Adipocyte (in vitro differentiated cells): ENCODE data around the gene PFKL.

ENCODE experiments used
- DNase-seq: peaks from one replicate; pipeline ENCODE4 v3.0.0-alpha.2; 2015; ENCODE audit warnings: low read depth
- H3K27me3 ChIP-seq: replicated peaks from 2 replicates; pipeline ENCODE4 v1.7.0; 2013; ENCODE audit warnings: mild to moderate bottlenecking, low read length, moderate library complexity; ENCODE audit not compliant: control insufficient read depth, insufficient read depth
- H3K36me3 ChIP-seq: 2 replicates; pipeline ENCODE4 v1.7.0; 2013; ENCODE audit warnings: low read length, mild to moderate bottlenecking, moderate library complexity; ENCODE audit not compliant: control insufficient read depth, insufficient read depth, severe bottlenecking
- H3K4me1 ChIP-seq: 2 replicates; pipeline ENCODE4 v1.7.0; 2013; ENCODE audit warnings: mild to moderate bottlenecking, low read length, moderate library complexity; ENCODE audit not compliant: control insufficient read depth, insufficient read depth
- H3K4me3 ChIP-seq: 2 replicates; pipeline ENCODE4 v1.7.0; 2013; ENCODE audit warnings: mild to moderate bottlenecking, low read length, moderate library complexity
- H3K9ac ChIP-seq: 2 replicates; pipeline ENCODE4 v1.7.0; 2013; ENCODE audit warnings: mild to moderate bottlenecking, low read length, moderate library complexity
- H3K9me3 ChIP-seq: 2 replicates; pipeline ENCODE4 v1.7.0; 2013; ENCODE audit warnings: mild to moderate bottlenecking, low read length, moderate library complexity; ENCODE audit not compliant: control insufficient read depth

Gene PFKL

DNA sequence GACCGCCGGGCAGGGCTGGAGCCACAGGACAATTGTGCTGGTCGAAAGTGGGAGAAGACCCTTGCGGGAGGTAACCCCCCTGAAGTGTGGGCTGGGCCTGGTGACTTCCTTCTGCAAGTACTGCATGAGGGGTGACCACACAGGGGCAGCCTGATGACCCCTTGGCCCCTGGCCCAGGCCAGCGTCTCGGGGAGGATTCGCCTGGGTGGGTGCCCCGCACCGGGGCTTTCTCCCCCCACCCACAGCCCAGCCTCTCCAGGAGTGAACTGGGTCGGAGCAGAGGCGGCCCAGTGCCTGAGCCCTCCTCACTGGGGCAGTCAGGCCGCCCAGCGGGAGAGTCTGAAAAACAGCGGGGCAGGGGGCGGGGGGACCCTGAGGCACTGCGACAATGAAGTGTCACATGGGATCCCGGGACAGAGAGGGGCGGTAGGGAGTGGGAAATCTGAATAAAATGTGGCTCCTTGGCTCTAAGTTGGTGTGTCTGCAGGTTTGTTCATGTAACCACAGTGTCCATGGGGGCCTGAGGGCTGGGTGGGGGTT is 36.6 kb upstream of the PFKL start:
- Histone ChIP-seq H3K36me3 (no peaks in the 10 kb centered on the region), H3K27me3 (peaks cover 30% of the 10 kb centered on the region), H3K9ac (no peak overlapping the region), H3K4me3 (no peak overlapping the region), H3K9me3 (peaks cover 9% of the 10 kb centered on the region), H3K4me1 (no peaks in the 10 kb centered on the region)
- DNase-seq = no peak

DNA sequence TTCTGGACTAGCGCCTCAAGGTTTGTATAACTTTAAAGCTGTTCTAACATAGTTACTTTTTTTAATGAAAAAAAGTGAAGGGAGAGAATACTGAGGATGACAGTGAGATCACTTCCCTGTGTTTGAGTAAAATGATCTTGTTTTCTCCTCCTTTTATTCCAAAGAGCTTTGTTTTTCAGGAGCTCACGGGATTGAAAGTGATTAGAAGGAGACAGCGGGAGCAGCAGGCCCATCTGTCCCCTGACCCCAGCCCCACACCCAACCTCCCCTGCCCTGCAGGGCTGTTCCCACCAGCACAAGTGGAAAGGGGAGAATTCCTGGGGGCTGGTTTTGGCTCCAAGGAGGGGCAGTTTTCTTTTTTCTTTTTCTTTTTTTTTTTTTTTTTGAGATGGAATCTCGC is 36.1 kb upstream of the PFKL start:
- Histone ChIP-seq H3K9me3 (peaks cover 9% of the 10 kb centered on the region), H3K4me3 (no peak overlapping the region), H3K36me3 (no peaks in the 10 kb centered on the region), H3K9ac (no peak overlapping the region), H3K4me1 (no peaks in the 10 kb centered on the region), H3K27me3 (peaks cover 26% of the 10 kb centered on the region)
- no peak for DNase-seq

DNA sequence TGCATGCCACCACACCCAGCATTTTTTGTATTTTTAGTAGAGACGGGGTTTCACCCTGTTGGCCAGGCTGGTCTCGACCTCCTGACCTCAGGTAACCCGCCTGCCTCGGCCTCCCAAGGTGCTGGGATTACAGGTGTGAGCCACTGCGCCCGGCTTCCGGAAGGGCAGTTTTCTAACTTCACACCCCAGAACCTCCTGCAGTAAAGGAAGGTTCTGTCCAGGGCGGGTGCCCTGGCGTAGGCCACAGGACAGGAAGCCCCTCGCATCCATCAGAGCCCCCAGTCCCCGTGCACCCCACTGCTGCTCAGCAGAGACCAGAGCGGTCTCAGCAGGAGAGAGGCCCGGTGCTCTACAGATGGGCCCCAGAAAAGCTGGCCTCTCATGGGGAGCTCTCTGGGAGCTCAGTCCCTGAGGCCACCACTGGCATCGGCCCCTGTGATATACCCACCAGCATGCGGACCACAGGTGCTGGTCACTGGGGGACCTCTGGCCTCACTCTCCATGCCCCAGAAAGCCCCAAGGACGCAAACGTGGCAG is 34.1 kb upstream of the PFKL start:
- H3K36me3 ChIP-seq = no peaks in the 10 kb centered on the region
- H3K4me3 ChIP-seq = no peak overlapping the region
- peaks cover 19% of the 10 kb centered on the region for H3K27me3 ChIP-seq
- H3K4me1 ChIP-seq = no peaks in the 10 kb centered on the region
- no peaks in the 10 kb centered on the region for H3K9me3 ChIP-seq
- DNase-seq = no peak
- no peak overlapping the region for H3K9ac ChIP-seq

DNA sequence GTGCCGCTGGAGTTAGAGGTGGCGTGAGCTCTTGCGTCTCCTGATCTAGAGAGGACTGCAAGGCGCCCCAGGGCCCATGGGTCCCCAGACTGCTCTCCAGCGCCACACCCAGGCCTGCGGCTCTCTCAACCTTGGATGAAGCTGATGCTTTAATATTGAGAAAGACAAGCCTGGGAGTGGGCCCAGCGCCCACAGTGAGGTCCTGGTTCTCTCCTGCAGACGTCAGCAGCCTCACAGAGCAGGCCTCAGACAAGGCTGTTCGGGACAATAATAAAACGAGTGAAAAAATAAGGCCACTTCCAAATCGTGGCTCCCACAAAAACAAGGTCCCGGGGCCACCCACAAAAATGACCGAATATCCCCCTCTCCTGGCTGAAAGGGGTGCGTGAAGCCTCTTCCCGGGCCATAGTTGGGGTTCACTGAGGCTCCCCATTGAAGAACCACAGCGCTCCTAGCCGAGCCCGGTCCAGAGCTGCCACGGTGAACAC is 32.2 kb upstream of the PFKL start:
- DNase-seq = no peak
- H3K4me1 ChIP-seq = no peaks in the 10 kb centered on the region
- H3K36me3 ChIP-seq = no peaks in the 10 kb centered on the region
- no peak overlapping the region for H3K4me3 ChIP-seq
- peaks cover 27% of the 10 kb centered on the region for H3K27me3 ChIP-seq
- no peaks in the 10 kb centered on the region for H3K9me3 ChIP-seq
- H3K9ac ChIP-seq = no peak overlapping the region

DNA sequence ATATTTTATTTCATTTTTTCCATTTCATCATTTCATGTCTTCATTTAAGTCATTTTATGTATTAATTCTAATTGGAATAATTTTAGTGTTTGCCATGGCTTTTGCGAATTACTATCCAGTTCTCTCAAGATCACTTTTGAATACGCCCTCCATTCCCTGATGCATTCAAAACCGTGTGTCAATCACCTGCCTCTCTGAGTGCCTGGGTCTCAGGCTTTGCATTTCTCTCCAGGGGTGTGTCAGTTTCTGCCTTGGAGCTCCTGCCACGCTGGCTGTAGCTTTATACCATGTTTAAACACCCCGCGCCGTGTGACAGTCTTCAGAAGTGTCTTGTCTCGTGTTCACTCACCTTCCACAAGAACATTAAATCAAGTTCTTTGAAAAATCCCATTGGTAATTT is 30.8 kb upstream of the PFKL start:
- H3K4me3 ChIP-seq = no peak overlapping the region
- H3K36me3 ChIP-seq = no peaks in the 10 kb centered on the region
- no peak for DNase-seq
- no peaks in the 10 kb centered on the region for H3K4me1 ChIP-seq
- no peaks in the 10 kb centered on the region for H3K9me3 ChIP-seq
- H3K9ac ChIP-seq = no peak overlapping the region
- peaks cover 33% of the 10 kb centered on the region for H3K27me3 ChIP-seq

DNA sequence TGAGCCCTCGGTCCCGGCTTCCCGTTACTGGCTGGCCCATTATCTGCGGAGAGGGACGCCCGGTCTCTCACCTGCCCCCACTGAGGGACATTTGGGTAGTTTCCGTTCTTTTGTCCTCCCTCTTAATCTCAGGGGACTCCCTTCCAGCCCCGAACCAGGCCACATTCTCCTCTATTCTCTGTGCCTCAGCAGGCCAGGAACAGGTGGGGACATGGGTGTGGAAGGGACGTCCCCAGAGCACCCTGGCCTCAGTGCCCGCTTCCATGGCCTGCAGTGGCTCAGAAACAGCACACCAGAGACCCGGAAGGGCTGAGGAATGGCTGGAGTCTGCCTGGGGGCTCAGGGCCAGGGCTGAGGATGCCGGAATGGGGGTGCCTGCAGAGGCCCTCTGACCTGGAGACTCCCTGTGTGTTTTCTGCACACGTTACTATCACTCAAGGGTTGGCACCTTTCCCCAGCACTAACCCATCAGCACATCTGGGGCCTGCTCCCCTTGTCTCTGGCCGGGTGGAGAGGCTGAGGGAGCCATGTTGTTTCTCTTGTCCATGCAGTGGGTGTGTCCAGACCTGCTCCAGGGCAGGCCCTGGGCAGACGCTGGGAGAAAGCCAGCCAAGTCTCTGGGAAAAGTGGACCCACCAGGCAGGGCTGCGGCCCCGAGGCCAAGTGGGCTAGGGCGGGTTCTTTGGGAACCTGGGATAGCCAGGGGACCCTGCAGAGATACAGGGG is 28.1 kb upstream of the PFKL start:
- Histone ChIP-seq H3K36me3 (no peaks in the 10 kb centered on the region), H3K4me3 (no peak overlapping the region), H3K4me1 (no peaks in the 10 kb centered on the region), H3K9ac (no peak overlapping the region), H3K9me3 (no peaks in the 10 kb centered on the region), H3K27me3 (peaks cover 36% of the 10 kb centered on the region)
- no peak for DNase-seq

DNA sequence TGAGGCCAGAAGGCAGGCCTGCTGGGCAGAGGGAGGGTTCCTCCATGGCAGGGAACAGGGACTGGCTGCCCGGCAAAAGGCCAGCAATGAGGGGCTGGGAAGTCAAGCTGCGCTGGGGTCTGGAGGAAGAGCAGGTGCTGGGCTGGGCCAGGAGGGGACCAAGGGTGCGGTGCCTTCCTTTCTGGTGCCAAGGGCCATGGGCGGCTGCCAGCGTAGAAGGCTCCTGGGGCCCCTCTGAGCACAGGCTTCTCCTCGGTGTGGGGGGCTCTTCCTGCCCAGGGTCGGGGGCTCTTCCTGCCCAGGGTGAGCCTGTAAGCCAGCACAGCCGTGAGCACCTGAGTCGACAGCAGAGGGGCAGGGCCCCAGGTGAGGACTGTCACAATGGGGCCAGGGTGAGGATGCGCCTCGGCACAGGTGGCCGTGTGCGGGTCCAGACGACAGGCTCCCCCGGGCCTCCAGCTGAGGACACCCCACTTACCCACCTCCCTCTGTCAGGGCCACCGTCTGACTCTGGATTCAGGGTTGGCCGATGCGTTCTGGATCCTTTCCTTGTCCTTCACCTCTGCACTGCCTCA is 27.5 kb upstream of the PFKL start:
- Histone ChIP-seq H3K4me3 (no peak overlapping the region), H3K9me3 (no peaks in the 10 kb centered on the region), H3K9ac (no peak overlapping the region), H3K27me3 (peaks cover 32% of the 10 kb centered on the region), H3K4me1 (no peaks in the 10 kb centered on the region), H3K36me3 (no peaks in the 10 kb centered on the region)
- DNase-seq = no peak

DNA sequence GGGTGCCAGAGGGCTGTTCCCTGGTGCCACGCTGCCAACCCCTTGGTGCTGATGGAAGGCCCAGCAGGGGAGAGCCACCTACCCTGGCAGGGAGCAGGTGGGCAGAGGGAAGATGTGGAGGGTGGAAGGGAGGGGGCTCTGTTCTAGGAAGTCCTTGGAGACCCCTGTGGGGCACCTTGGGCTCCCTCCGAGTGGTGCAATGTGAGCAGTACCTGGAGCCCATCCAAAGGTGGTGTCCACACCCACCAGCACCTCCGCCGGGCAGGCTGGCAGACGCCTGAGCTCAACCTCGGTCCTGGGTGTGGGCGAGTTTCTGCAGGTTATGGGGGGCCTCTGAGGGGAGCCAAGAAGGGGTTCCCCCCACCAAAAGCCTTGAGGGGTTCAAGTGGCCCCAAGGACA is 26.8 kb upstream of the PFKL start:
- Histone ChIP-seq H3K9me3 (no peaks in the 10 kb centered on the region), H3K27me3 (peaks cover 29% of the 10 kb centered on the region), H3K4me1 (no peaks in the 10 kb centered on the region), H3K9ac (no peak overlapping the region), H3K36me3 (no peaks in the 10 kb centered on the region), H3K4me3 (no peak overlapping the region)
- DNase-seq = no peak

DNA sequence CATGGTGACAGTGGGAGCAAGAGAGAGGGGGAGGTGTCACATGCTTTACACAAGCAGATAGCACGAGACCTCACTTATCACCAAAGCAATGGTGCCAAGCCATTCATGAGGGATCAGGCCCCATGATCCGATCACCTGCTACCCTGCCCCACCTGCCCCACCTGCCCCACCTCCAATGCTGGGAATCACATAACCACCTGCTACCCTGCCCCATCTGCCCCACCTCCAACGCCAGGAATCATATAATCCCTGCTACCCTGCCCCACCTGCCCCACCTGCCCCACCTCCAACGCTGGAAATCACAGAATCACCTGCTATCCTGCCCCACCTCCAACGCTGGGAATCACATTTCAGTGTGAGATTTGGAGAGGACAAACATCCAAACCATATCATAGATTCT is 24.8 kb upstream of the PFKL start:
- Histone ChIP-seq H3K4me1 (no peaks in the 10 kb centered on the region), H3K4me3 (no peak overlapping the region), H3K27me3 (peaks cover 37% of the 10 kb centered on the region), H3K36me3 (no peaks in the 10 kb centered on the region), H3K9ac (no peak overlapping the region), H3K9me3 (no peaks in the 10 kb centered on the region)
- no peak for DNase-seq

DNA sequence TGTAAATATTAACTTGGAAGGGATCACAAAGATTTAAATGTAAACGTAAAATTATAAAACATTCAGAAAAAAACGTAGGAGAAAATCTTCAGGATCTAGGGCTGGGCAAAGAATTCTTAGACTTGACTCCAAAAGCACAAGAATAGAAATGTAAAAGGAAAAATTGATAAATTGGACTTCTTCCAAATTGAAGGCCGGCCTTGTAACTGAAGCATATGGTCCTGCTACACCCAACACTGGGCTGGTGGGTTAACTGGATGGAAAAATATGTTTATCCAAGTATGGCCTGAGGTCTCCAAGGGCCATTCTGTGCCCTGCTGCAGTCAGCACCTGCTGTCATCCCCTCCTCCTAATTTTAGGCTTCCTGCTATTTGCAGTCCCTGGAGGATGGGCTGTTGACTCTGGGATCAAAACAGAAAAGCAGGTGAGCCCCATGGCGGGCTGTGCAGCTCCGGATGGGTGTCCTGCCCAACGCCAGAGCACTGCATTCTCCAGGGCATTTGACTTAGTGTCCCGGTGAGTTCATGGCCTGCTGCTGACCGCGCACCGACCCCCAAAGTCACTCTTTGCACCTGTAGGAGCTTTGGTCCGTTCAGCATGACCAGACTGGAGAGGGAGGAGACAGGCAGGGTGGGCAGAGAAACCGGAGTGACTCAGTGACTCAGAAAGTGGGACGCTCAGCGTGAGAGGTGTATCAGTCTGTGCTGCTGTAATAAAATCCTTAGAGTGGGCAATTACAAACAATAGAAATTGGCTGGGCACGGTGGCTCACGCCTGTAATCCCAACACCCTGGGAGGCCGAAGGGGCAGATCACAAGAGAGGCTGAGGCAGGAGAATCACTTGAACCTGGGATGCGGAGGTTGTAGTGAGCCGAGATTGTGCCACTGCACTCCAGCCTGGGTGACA is 20.2 kb upstream of the PFKL start:
- H3K4me3 ChIP-seq = no peak overlapping the region
- no peak for DNase-seq

DNA sequence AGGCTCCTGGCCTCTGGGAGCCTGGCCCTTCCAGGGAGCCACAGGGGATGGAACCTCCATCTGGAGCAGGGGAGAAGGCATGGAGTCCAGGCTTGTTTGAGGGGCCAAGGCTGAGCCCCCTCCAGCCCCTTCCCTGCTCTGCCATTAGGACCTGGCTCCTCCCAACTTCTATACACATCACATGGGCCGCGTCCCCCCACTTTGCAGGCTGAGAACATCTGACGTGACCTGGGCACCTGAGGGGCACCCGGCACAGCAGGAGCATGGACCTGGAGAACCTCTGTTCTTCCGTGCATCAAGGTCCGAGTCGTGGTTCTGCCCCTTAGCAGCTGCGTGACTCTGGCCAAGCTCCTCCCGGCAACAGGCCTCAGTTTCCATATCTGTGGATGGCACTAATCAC is 18.1 kb upstream of the PFKL start:
- Histone ChIP-seq H3K4me3 (no peak overlapping the region), H3K36me3 (no peaks in the 10 kb centered on the region), H3K4me1 (no peaks in the 10 kb centered on the region), H3K27me3 (peaks cover 26% of the 10 kb centered on the region), H3K9me3 (no peaks in the 10 kb centered on the region), H3K9ac (no peak overlapping the region)
- no peak for DNase-seq

More for the DNA sequence above, 20.2 kb upstream of the PFKL start:
- Histone ChIP-seq H3K4me1 (no peaks in the 10 kb centered on the region), H3K9me3 (no peaks in the 10 kb centered on the region), H3K27me3 (peaks cover 19% of the 10 kb centered on the region), H3K9ac (no peak overlapping the region), H3K36me3 (no peaks in the 10 kb centered on the region)
